ENCODE results near the gene DMGDH. TPM values are rescaled to one million over a fixed set of nuclear protein-coding genes. Genes with fewer than 3 reads are reported as not detected.

Gene DMGDH
- total RNA-seq, 4 donors from 2014 or later = 0.64 to 3.1 (median 1.7) TPM; not detected in 1

DNA sequence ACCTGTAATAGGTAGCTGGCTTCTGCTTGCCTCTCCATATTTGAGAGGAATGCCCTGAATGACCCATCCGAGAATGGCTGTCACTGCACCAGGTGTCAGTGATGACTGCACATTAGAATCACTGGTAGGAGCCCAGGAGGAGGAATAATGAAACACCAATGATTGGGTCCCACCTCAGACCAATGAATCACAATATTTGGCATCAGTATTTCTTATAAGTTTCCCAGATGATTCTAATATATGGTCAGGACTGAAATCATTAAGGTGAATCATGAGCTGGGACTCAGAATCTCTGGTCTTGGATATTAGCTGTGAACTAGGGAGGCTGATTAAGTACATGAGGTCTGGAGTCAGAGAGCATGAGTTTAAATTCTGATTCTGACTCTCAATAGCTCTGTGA lies 107.7 kb downstream of the DMGDH start:
- TF ChIP-seq POLR2A (IDR thresholded peaks at IDR 0.05) = no peak
- TF ChIP-seq, protein P1, sequence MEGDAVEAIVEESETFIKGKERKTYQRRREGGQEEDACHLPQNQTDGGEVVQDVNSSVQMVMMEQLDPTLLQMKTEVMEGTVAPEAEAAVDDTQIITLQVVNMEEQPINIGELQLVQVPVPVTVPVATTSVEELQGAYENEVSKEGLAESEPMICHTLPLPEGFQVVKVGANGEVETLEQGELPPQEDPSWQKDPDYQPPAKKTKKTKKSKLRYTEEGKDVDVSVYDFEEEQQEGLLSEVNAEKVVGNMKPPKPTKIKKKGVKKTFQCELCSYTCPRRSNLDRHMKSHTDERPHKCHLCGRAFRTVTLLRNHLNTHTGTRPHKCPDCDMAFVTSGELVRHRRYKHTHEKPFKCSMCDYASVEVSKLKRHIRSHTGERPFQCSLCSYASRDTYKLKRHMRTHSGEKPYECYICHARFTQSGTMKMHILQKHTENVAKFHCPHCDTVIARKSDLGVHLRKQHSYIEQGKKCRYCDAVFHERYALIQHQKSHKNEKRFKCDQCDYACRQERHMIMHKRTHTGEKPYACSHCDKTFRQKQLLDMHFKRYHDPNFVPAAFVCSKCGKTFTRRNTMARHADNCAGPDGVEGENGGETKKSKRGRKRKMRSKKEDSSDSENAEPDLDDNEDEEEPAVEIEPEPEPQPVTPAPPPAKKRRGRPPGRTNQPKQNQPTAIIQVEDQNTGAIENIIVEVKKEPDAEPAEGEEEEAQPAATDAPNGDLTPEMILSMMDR (IDR thresholded peaks at IDR 0.05) = no peak
- intact Hi-C loops (cut with DNase I) = no loop called here
- Histone ChIP-seq H3K4me1 (no peaks in the 10 kb centered on the region), H3K9me3 (no peaks in the 10 kb centered on the region), H3K27me3 (no peaks in the 10 kb centered on the region), H3K27ac (no peak overlapping the region), H3K4me3 (no peak overlapping the region), H3K36me3 (peaks cover 0 to 10% (median 0%) of the 10 kb centered on the region in 3 donors)
- WGBS, 2 donors = 83 to 91% methylated on average over 1 of the region's 1 CpG
- DNase-seq = no peak

DNA sequence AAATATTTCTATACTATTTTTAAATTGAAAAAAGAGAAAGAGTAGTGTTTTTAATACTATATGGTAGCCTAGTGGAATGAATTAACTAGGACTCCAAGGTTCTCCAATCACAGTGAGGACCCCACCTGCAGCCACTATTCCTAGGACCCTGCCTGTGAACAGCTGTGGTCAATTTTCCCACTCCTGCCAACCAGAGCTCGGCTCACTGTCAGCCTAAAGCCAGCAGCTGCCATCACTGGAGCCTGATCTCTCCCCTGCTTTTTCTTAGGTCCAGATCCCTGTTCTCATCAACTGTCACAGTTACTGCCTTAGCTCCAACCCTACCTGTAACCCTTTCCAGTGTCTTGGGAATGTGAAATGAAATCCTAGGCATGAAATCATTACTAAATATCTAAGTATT lies 109.7 kb downstream of the DMGDH start:
- intact Hi-C loops (cut with DNase I) = no loop called here
- WGBS, 2 donors = 71 to 83% methylated on average over 1 of the region's 1 CpG
- peaks cover 0 to 11% (median 0%) of the 10 kb centered on the region in 3 donors for H3K36me3 ChIP-seq
- no peak overlapping the region for H3K4me3 ChIP-seq
- no peaks in the 10 kb centered on the region for H3K4me1 ChIP-seq
- H3K9me3 ChIP-seq = no peaks in the 10 kb centered on the region
- no peak for DNase-seq
- H3K27ac ChIP-seq = no peak overlapping the region
- H3K27me3 ChIP-seq = no peaks in the 10 kb centered on the region
- TF ChIP-seq POLR2A (IDR thresholded peaks at IDR 0.05) = no peak
- TF ChIP-seq, protein P1 (IDR thresholded peaks at IDR 0.05) = no peak

DNA sequence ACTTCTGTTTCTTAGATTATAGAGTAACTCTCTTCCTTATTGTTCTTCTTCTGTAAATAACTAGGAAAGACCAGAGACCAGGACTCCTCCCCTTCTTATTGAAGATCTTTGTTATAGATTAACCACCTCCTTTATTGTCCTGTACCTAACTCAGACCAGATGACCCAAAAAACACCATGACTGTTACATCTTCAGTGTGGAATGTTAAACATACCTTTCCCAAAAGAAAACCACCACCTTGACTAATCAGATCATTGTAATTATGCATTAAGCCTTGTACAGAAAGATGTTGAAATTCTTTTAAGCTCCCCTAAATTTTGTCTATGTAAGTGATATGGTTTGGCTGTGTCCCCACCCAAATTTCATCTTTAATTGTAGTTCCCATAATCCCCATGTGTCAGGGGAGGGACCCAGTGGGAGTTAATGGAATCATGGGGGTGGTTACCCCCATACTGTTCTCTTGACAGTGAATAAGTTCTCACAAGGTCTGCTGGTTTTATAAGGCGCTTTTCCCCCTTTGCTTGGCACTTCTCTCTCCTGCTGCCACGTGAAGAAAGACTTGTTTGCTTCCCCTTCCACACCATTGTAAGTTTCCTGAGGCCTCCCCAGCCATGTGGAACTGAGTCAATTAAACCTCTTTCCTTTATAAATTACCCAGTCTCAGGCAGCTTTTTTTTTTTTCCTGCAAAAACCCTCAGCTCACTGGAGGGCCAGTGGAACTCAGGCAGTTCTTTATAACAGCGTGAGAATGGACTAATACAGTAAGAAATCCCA lies 110.6 kb downstream of the DMGDH start:
- TF ChIP-seq POLR2A (IDR thresholded peaks at IDR 0.05) = no peak
- TF ChIP-seq, protein P1 (IDR thresholded peaks at IDR 0.05) = no peak
- intact Hi-C loops (cut with DNase I) = no loop called here
- Histone ChIP-seq H3K27me3 (no peaks in the 10 kb centered on the region), H3K9me3 (no peaks in the 10 kb centered on the region), H3K27ac (no peak overlapping the region), H3K4me3 (no peak overlapping the region), H3K4me1 (no peaks in the 10 kb centered on the region), H3K36me3 (peaks cover 0 to 10% (median 0%) of the 10 kb centered on the region in 3 donors)
- 63 to 92% methylated on average over 3 of the region's 3 CpGs for WGBS, 2 donors
- DNase-seq = no peak

DNA sequence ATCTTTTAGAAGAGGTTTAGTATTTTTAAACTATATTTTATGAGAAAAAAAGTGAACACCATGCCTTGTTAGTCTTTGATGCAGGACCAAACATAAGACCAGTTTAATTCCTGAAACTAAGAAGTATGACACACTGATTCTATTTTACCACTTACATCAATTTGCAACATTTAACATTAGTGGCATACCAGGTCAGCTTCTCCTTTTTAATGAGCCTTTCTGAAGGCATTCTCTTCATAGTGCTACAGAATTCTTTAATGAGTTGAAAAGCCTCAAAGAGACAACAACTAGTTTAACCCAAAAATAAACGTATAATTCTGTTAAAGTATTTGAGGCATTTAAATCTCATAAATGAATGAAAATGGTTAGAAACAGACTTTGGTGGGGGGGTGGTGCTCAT lies 112.6 kb downstream of the DMGDH start:
- H3K27ac ChIP-seq = no peak overlapping the region
- no peak for DNase-seq
- H3K27me3 ChIP-seq = no peaks in the 10 kb centered on the region
- peaks cover 0 to 3% (median 0%) of the 10 kb centered on the region in 3 donors for H3K36me3 ChIP-seq
- intact Hi-C loops (cut with DNase I) = no loop called here
- H3K4me1 ChIP-seq = no peaks in the 10 kb centered on the region
- TF ChIP-seq, protein P1 (IDR thresholded peaks at IDR 0.05) = no peak
- TF ChIP-seq POLR2A (IDR thresholded peaks at IDR 0.05) = no peak
- H3K9me3 ChIP-seq = no peaks in the 10 kb centered on the region
- 69 to 88% methylated on average over 1 of the region's 1 CpG for WGBS, 2 donors
- H3K4me3 ChIP-seq = no peak overlapping the region

DNA sequence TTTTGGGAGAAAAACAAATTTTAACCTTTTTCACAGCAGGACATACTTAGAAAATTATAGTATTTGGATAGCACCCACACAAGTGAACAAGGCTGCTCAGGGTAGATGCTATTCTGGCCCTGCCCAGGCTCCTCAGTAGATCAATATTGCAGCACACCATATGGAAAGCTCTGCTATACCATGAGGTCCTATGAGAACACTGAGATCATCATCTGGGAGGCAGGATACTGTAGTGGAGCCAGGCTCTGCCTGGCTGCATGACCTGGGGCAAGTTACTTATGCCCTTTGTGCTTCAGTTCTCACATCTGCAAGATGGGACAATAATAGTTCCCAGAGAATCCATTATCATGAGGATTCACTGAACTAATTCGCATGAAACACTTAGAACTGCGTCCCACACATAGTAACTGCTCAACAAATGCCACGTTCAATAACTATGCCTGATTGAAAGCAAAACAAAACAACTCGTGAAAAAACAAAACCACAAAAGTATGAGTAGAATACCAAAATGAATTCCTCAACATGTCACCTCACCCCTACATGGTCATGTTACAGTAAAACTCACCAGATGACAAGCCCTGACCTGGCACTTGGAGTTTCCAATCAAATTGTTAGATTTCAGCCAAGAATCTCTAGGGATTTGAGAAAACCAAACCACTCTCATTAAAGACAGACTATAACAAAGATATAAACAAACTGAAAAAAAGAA lies 116.2 kb downstream of the DMGDH start:
- Histone ChIP-seq H3K4me1 (no peaks in the 10 kb centered on the region), H3K9me3 (no peaks in the 10 kb centered on the region), H3K27ac (no peak overlapping the region), H3K4me3 (no peak overlapping the region), H3K36me3 (peaks cover 0 to 3% (median 0%) of the 10 kb centered on the region in 3 donors), H3K27me3 (no peaks in the 10 kb centered on the region)
- intact Hi-C loops (cut with DNase I) = no loop called here
- TF ChIP-seq POLR2A (IDR thresholded peaks at IDR 0.05) = no peak
- TF ChIP-seq, protein P1 (IDR thresholded peaks at IDR 0.05) = no peak
- DNase-seq = no peak
- WGBS, 2 donors = 67 to 79% methylated on average over 4 of the region's 4 CpGs
